HG02571 (cell line): ENCODE data around the gene LPCAT1.

Experiments
- ATAC-seq: cut with Tn5 transposase; IDR thresholded peaks from one replicate; pipeline ENCODE4 v1.9.1; 2021; ENCODE audit warnings: mild to moderate bottlenecking, moderate library complexity; ENCODE audit not compliant: unreplicated experiment

LPCAT1 gene

GRCh38 chr5:1555011-1555807 lies 31.4 kb upstream of the LPCAT1 start:
- no peak for ATAC-seq

DNA sequence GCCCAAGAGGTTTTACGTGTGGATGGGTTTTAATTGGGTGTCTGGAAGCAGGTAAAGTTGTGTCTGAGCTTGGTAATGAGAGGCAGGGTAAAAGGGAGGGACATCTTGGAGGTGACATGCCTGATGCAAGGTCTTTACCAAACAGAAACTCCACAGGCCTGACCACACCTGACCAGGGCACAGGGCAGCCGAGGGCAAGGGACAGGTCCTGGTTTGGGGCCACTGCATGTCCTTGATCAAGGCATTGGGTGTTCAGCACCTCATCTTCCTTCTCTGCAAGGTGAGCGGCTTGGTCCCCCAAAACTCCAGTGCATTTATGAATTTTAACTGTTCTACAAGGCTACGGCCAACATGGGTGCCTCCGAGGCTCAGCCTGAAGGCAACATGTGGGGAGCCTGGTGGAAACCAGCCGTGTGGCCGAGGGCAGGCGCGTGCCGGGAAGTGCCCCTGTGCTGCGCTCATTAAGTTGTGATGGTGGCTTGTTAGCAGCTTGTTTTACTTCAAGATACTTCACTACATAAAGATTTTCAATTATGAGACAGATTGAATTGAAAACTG lies 30.7 kb upstream of the LPCAT1 start:
- ATAC-seq: no peak

DNA sequence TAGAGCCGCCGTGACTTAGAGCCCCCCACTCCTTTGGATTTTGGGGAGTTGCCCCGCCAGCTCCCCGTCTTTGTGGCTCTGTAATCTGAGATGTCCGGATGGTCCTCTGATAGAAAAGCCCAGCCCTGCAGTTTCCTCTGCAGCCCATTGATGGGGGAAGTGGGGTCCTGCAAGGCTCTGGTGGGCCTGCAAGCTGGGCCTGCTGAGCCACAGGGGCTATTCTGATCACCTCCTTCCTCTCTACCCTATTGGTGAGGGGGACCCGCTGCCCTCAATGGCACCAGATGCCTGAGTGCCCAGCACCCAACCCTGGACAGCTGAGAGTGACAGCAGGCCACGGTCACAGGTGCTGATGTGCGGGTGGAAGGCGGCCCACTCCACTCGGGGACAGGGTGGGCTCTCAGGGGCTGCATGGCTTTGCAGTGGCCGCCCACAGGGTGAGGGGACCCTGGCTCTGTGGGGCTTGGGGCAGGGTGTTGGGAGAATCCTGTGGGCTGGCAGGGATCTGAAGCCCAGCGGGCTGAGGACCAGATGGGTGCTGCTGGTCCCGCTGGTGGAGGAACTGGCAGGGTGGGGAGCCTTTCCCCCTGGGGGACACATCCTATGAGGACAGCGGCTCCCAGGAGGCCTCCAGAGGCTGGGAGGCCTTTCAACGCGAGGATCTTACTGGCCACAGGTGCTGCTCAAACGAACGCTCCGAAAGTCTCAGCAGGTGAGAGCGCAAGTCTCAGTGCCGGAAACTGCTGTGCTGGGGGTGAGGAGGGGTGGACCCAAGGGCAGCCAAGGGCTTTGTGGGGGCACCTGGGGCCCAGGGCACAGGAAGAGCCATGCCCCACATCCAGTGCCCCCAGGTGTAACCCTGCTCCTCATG lies 30.0 kb upstream of the LPCAT1 start:
- no peak for ATAC-seq

- no peak for ATAC-seq
Observed at GRCh38 chr5:1552521-1553255, 28.9 kb upstream of the LPCAT1 start.

- no peak for ATAC-seq
Observed at GRCh38 chr5:1551426-1552301, 27.9 kb upstream of the LPCAT1 start.

- ATAC-seq: no peak
Observed at GRCh38 chr5:1550287-1551076, 26.7 kb upstream of the LPCAT1 start.

DNA sequence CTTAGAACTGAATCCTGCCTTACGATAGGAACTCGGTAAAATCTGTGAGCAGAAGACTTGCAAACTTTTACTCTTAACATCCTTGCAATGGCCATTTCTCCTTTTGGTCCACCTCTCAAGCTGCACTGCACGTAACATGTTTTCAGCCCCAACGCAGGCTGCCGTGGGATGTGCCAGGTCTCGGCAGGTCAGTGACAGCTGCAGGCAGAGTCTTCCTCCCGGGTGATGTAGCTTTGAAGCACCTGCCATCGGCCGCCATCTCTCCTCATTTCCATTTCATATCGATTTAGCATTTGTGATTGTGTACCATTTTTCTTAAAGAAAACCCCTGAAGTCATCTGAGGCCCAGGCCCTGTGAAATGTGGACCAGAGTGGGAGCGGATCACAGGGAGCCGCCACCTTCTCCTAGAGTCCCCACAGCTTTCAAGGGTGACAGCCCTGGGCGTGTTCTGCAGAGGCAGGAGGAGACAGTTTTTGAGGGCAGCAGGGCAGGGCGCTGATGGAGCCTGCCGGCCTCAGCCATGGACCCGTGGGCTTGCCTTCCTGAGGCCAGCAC lies 25.8 kb upstream of the LPCAT1 start:
- ATAC-seq: no peak

DNA sequence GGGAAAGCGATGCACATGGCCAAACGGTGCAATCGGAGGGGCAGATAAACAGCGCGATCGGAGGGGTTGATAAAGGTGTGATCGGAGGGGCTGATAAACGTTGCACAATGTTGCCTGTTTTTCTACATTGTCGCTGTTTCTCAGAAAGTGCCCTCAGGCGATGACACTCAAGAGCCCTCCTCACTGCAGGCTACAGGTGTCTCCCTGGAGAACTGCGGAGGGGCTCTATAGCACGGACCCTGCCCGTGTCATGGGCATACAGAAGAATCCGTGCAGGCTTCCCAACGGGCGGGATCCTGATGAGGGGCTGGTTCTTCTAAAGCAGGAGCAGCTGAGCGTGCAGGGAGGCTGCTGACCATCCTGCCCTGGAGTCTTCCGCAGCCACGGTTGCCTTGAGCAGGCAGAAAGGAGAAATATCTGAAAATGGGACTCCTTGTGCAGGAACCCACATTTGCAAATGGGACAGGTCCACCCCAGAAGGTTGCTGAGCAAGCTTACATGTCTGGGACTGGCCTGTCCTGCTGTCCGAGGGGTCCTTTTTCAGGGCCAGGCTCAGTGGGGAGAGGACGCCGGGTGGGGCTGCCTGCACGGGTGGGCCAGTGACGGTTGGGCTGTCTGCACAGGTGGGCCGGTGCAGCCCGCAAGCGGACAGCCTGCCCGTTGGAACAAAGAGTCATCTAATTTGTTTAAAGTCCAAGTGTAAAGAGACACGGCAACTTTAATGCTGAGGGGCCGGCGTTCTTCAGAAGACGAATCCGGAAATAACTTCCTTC lies 25.1 kb upstream of the LPCAT1 start:
- ATAC-seq: no peak

- no peak for ATAC-seq
Observed at GRCh38 chr5:1547655-1548054, 23.9 kb upstream of the LPCAT1 start.

DNA sequence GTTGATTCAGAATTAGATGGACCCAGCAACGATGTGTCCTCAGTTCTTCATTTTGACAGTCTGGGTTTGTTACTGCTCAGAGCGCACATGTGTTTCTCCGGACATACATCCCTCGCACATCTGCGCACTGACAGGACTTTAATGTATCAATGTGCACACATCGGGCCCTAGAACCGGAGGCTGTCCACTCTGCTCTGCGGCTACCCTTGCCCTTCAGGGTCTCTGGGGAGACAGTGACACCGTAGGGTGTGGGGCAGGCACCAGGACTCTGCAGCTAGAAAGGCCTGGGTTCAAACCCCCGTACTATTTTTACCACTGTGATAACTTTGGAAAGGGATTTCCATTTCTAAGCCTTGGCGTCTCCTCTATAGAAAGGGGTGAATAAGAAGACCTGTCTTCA lies 23.5 kb upstream of the LPCAT1 start:
- no peak for ATAC-seq

GRCh38 chr5:1546556-1546955 lies 22.8 kb upstream of the LPCAT1 start:
- ATAC-seq: no peak

- no peak for ATAC-seq
Observed at GRCh38 chr5:1545805-1546355, 22.1 kb upstream of the LPCAT1 start.

DNA sequence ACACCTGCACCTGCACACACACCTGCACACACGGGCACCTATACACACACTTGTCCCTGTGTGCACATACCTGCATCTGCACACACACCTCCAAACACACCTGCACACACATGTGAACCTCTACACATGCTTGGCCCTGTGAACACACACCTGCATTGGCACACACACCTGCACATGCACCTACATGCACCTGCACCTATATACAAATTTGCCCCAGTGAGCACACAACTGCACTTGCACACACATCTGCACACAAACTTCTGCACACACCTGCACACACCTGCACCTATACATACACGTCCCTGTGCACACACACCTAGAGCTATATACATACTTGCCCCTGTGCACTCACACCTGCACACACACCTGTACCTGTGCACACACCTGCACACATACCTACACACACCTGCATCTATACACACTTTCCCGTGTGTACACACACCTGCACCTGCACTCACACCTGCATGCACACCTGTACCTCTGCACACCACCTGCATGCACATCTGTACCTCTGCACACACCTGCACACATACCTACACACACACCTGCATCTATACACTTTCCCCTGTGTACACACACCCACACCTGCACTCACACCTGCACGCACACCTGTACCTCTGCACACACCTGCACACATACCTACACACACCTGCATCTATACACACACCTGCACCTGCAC lies 21.5 kb upstream of the LPCAT1 start:
- no peak for ATAC-seq

DNA sequence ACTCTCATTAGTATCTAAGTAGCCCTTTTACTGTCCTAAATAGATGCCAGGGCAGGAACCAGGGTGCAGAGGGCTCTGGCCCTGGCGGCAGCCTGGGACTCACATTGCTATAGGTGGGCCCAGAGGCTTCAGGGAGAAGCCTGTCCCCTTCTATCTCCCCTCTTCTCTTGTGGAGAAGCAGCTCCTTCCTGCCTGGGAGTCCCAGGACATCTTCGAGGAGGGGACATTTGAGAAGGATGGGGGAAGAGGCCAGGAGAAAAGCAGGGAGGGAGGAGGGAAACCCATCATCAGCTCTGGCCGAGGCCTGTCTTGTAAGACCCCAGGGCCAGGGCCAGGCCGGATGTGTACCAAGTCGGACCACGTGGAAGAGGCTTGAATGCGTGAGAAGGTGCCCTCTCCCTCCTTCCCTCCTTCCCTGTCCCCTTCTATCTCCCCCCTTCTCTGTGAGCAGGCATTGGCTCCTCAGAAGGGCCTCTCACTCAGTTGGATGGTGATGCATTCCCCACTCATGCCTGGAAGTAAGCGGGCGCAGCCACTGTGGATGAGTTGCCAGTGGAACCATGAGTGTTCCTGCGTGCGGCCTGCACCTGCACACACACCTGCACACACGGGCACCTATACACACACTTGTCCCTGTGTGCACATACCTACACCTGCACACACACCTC lies 20.7 kb upstream of the LPCAT1 start:
- no peak for ATAC-seq

GRCh38 chr5:1543398-1544293 lies 19.9 kb upstream of the LPCAT1 start:
- ATAC-seq: no peak

- ATAC-seq: no peak
Observed at GRCh38 chr5:1542781-1543180, 19.0 kb upstream of the LPCAT1 start.
